Glomerular visceral epithelial cell (primary cell): ENCODE measurements around the gene PARP11.

Experiments used
- DNase-seq: peaks from one replicate; pipeline ENCODE4 v3.0.0-alpha.2; 2016; ENCODE audit errors: extremely low spot score

PARP11 gene, protein sequence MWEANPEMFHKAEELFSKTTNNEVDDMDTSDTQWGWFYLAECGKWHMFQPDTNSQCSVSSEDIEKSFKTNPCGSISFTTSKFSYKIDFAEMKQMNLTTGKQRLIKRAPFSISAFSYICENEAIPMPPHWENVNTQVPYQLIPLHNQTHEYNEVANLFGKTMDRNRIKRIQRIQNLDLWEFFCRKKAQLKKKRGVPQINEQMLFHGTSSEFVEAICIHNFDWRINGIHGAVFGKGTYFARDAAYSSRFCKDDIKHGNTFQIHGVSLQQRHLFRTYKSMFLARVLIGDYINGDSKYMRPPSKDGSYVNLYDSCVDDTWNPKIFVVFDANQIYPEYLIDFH

GRCh38 chr12:3872800-3873636 lies at the start of gene PARP11:
PARP11 (minus strand) TSS chr12:3873399; CDS start chr12:3873229, 170 bp downstream.
- DNase-seq: peak; percentile 93

DNA sequence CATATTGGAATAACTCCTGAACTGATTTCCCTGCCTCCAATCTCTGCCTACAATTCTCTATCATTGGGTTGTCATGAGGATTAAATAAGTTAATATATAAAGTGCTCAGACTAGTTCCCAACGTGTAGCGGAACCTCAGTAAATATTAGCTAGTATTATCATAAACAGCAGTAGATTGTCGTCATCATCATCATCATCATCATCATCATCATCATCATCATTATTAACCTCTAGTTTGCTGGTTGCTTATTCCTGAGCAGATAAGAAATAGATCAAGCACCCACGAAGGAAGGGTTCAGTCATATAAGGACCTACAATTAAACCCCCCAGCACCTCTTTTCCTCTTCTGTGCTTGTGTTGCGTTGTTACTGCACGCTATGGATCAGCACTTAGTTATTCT lies 48.8 kb upstream of the PARP11 start:
- no peak for DNase-seq

GRCh38 chr12:3921526-3921925 lies 48.3 kb upstream of the PARP11 start:
- DNase-seq: no peak

GRCh38 chr12:3921151-3921471 lies 47.9 kb upstream of the PARP11 start:
- DNase-seq: no peak

- no peak for DNase-seq
Observed at GRCh38 chr12:3920351-3921150, 47.4 kb upstream of the PARP11 start.

DNA sequence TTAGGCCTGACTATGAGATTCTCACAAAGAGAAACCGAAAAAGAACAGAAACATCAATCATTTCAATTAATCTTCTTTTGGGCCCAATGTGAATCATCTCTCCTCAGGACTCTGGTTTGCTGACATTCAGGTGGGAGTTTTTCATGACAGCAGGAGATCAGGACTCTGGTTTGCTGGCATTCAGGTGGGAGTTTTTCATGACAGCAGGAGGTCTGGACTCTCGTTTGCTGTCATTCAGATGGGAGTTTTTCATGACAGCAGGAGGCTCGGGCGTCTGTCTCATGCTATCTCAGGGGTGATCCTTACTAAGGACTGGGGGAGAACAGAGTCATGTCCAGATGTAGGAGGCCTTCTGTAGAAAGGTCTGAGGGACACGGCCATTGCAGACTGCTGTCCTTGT lies 40.1 kb upstream of the PARP11 start:
- no peak for DNase-seq

DNA sequence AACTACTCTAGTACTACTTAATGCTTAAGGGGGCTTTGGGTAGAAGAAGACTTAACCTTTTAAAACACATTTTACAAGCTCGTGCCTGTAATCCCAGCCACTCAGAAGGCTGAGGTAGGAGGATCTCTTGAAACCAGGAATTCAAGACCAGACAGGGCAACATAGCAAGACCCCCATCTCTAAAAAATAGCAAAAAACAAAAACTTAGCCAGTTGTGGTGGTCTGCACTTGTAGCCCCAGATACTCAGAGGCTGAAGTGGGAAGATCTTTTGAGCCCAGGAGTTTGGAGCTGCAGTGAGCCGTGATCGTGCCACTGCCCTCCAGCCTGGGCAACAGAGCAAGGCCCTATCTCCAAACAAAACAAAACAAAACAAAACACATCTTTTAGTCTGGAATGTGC lies 39.7 kb upstream of the PARP11 start:
- no peak for DNase-seq

DNA sequence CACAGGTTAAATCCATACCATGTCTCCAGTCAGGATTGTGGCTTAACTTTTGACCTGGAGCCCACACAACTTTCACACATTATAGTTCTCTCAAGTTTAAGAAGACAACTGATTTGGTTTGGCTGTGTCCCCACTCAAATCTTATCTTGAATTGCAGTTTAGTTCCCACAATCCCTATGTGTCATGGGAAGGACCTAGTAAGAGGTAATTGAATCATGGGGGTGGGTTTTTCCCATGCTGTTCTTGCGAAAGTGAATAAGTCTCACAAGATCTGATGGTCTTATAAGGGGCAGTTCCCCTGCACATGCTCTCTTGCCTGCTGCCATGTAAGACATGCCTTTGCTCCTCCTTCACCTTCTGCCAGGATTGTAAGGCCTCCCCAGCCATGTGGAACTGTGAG lies 38.2 kb upstream of the PARP11 start:
- no peak for DNase-seq

GRCh38 chr12:3905664-3906063 lies 32.5 kb upstream of the PARP11 start:
- DNase-seq: no peak

- no peak for DNase-seq
Observed at GRCh38 chr12:3904999-3905398, 31.8 kb upstream of the PARP11 start.

- no peak for DNase-seq
Observed at GRCh38 chr12:3902921-3903320, 29.7 kb upstream of the PARP11 start.

- DNase-seq: no peak
Observed at GRCh38 chr12:3901116-3901515, 27.9 kb upstream of the PARP11 start.

- DNase-seq: no peak
Observed at GRCh38 chr12:3898756-3899155, 25.6 kb upstream of the PARP11 start.

DNA sequence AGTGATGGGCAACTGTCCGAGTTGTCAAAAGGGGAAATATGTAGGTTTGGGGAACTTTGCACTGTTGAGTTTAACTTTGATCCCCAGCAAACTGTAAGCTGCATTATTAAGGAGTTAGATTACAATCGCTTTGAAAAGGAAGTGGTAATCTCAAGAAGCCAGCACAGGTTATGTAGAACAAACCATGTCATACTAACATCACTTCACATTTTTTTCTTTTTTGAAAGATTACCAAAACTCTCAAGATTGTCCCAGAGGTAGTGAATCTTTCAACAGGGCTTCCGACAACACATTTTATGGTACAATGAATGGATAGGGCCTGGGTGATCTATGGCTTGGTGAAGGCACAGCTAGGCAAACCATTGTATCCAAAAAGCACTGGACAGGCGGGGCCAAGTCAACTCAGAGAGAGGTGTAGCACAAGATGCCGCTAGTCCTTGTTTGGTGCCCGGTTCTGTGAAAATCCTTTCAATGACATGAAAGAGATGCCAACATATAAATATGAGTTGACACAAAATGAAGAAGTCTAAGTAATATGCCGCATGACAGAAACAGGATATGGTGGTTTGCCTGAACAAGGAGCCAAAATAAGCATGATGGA lies 24.3 kb upstream of the PARP11 start:
- DNase-seq: no peak

GRCh38 chr12:3896801-3897351 lies 23.7 kb upstream of the PARP11 start:
- DNase-seq: no peak

GRCh38 chr12:3896356-3896755 lies 23.2 kb upstream of the PARP11 start:
- no peak for DNase-seq

- no peak for DNase-seq
Observed at GRCh38 chr12:3892631-3893030, 19.4 kb upstream of the PARP11 start.

DNA sequence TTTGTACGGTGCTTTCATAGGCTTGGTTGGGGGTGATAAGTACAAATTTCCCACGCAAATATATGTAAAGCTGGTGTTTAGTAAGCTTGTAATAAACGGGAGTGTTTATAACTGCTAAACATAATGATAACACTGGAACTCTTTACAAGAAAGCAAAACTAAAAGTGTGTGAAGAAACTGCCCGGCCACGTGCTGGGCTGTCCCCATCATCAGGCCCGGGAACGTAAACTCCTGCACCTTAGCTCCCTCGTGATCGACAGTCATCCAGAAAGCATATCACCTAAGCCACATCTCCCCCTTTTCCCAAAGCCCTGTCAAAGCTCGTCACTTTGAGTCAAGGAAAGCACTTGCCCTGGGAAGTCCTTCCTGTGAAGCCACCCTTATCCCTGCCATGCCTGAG lies 18.0 kb upstream of the PARP11 start:
- DNase-seq: no peak

- no peak for DNase-seq
Observed at GRCh38 chr12:3888659-3889058, 15.5 kb upstream of the PARP11 start.

DNA sequence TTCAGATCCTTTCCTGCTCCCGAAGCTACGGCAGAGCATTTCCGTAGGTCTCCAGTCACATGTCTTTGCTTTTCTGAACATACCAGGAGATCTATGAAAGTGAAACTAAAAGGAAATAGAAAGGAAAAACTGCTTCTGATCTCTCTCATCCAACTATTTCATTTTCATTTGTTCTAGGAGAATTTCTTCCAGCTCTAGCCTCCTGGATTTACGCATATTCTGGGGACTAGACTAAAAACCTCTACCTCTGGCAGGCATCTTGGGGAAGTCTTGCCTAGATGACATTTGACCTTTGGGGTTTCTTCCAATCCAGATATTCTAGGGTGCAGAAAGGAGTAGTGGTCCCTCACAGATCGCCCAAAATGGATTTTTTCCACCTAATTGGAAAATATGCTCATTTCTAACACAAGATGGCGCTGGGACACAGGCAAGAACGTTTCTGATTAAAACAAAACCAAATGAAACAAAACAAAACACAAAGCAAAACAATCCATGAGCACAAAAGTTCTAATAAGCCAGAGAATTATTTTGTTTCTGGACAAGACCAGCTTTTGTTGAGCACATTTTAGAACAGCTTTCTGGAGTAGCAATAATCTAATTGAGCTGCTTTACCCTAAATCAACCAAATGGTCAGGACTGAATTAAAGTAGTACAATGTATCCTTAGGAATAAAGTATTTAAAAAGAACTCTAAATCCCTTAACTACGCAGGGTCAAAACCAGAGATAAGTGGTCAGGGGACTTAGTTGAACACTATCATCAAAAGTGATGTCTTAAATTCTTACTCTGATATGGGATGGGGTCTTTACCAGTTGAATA lies 12.3 kb upstream of the PARP11 start:
- DNase-seq: peak; percentile 26

DNA sequence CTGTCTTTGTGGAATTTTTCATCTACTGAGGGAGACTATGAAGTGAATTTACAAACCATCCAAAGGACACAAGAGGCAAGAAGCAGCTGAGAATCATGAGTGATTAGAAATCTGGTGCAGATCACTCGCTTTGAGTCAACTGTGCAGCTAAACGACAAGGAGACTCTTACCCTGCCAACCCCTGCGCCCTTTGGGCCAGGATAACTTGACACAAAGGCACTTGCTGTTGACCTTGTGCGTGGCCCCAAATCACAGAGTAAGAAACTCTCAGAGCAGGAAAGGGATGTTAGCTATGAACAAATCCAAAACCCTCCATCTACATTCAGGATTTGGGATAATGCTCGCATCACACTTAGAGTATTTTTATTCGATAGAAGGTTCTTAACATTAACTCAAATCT lies 11.5 kb upstream of the PARP11 start:
- no peak for DNase-seq
